ENCODE results near the gene RPS15A. TPM values are rescaled to one million over a fixed set of nuclear protein-coding genes. Genes with fewer than 3 reads are reported as not detected.

Gene RPS15A
- total RNA-seq = 1,000 to 10,000 TPM in 1 of 2 donors, 100 to 1,000 TPM in 1; 836 to 2,411 TPM

GRCh38 chr16:18789850-18790706 is at the start of gene RPS15A:
RPS15A (minus strand) TSS chr16:18790334; CDS start chr16:18789113, 1,221 bp downstream.
- Histone ChIP-seq H3K9me3 (no peaks in the 10 kb centered on the region), H3K4me1 (replicated peaks) (peaks cover 11% of the 10 kb centered on the region), H3K27ac (peak within 1 kb of the TSS; percentile 75 to 76), H3K27me3 (replicated peaks; ENCODE audit: insufficient read depth) (no peaks in the 10 kb centered on the region), H3K36me3 (peaks cover 0 to 3% of the 10 kb centered on the region in 2 donors), H3K4me3 (peak within 1 kb of the TSS; percentile 81 to 87)
- peak; percentile 94 for DNase-seq (ENCODE audit: low spot score)
- intact Hi-C loops (cut with DNase I) = loop anchor here (1.0 kb wide), 1 partner anchor 11 kb away; the partner anchor contains the start of gene ARL6IP1
- WGBS = 4% methylated on average over 46 of the region's 60 CpGs
- peak; percentile 69 for TF ChIP-seq POLR2A (IDR thresholded peaks at IDR 0.05)
- TF ChIP-seq POLR2AphosphoS5 (IDR thresholded peaks at IDR 0.05) = peak; percentile 99
- peak in 2 of 4 experiments; percentile 7 to 14 for TF ChIP-seq CTCF (IDR thresholded peaks at IDR 0.05)

- no peaks in the 10 kb centered on the region for H3K4me1 ChIP-seq (replicated peaks)
- TF ChIP-seq POLR2AphosphoS5 (IDR thresholded peaks at IDR 0.05) (peak; percentile 4), CTCF (IDR thresholded peaks at IDR 0.05) (no peak)
- peak overlapping the region in 1 of 2 donors; percentile 13 for H3K27ac ChIP-seq
- H3K9me3 ChIP-seq = no peaks in the 10 kb centered on the region
- intact Hi-C loops (cut with DNase I) = no loop called here
- DNase-seq (ENCODE audit: low spot score) = peak; percentile 27
- 53% methylated on average over 6 of the region's 6 CpGs for WGBS
- H3K4me3 ChIP-seq = no peak overlapping the region
- no peaks in the 10 kb centered on the region for H3K27me3 ChIP-seq (replicated peaks; ENCODE audit: insufficient read depth)
- H3K36me3 ChIP-seq = peaks cover 13 to 21% of the 10 kb centered on the region in 2 donors
Measured at GRCh38 chr16:18839555-18839954, 49.4 kb upstream of the RPS15A start.

- no peak for DNase-seq (ENCODE audit: low spot score)
- Histone ChIP-seq H3K9me3 (no peaks in the 10 kb centered on the region), H3K4me3 (no peak overlapping the region), H3K27me3 (replicated peaks; ENCODE audit: insufficient read depth) (no peaks in the 10 kb centered on the region), H3K4me1 (replicated peaks) (no peaks in the 10 kb centered on the region), H3K36me3 (peaks cover 13 to 26% of the 10 kb centered on the region in 2 donors), H3K27ac (no peak overlapping the region)
- intact Hi-C loops (cut with DNase I) = no loop called here
- TF ChIP-seq CTCF (IDR thresholded peaks at IDR 0.05) (no peak), POLR2AphosphoS5 (IDR thresholded peaks at IDR 0.05) (no peak), POLR2A (IDR thresholded peaks at IDR 0.05) (no peak)
Measured at GRCh38 chr16:18836702-18837101, 46.6 kb upstream of the RPS15A start.

GRCh38 chr16:18834864-18835263 is 44.7 kb upstream of the RPS15A start:
- TF ChIP-seq POLR2AphosphoS5 (IDR thresholded peaks at IDR 0.05) (no peak), POLR2A (IDR thresholded peaks at IDR 0.05) (no peak), CTCF (IDR thresholded peaks at IDR 0.05) (no peak)
- DNase-seq (ENCODE audit: low spot score) = no peak
- WGBS = 86% methylated on average over 4 of the region's 4 CpGs

More at GRCh38 chr16:18834864-18835263, 44.7 kb upstream of the RPS15A start:
- H3K4me1 ChIP-seq (replicated peaks) = no peaks in the 10 kb centered on the region
- H3K4me3 ChIP-seq = no peak overlapping the region
- intact Hi-C loops (cut with DNase I) = no loop called here
- H3K27me3 ChIP-seq (replicated peaks; ENCODE audit: insufficient read depth) = no peaks in the 10 kb centered on the region
- no peak overlapping the region for H3K27ac ChIP-seq
- peaks cover 13 to 26% of the 10 kb centered on the region in 2 donors for H3K36me3 ChIP-seq
- no peaks in the 10 kb centered on the region for H3K9me3 ChIP-seq

All from prostate gland (tissue), 2 donors.